Endothelial cell (in vitro differentiated cells): ENCODE data around the gene TMEM205. TPM values are rescaled to one million over a fixed set of nuclear protein-coding genes. Genes with fewer than 3 reads are reported as not detected.
A peak's percentile ranks its signal among the peaks of the same experiment; 100 is the strongest.

Experiments used
- DNase-seq: peaks from one replicate; pipeline ENCODE4 v3.0.0; 2021; ENCODE audit warnings: low spot score
- H3K27ac Mint-ChIP-seq: one replicate; pipeline ENCODE4 v1.8.0; 2021; ENCODE audit warnings: mixed read lengths, inconsistent platforms; ENCODE audit not compliant: unreplicated experiment
- H3K27me3 Mint-ChIP-seq: one replicate; pipeline ENCODE4 v1.8.0; 2021; ENCODE audit warnings: mild to moderate bottlenecking, moderate library complexity, mixed read lengths, inconsistent platforms; ENCODE audit not compliant: unreplicated experiment
- H3K36me3 Mint-ChIP-seq: one replicate; pipeline ENCODE4 v1.8.0; 2021; ENCODE audit warnings: mild to moderate bottlenecking, low read depth, mixed read lengths, inconsistent platforms; ENCODE audit not compliant: unreplicated experiment
- H3K4me1 Mint-ChIP-seq: one replicate; pipeline ENCODE4 v1.8.0; 2021; ENCODE audit warnings: mild to moderate bottlenecking, mixed read lengths, inconsistent platforms; ENCODE audit not compliant: unreplicated experiment
- H3K4me3 Mint-ChIP-seq: one replicate; pipeline ENCODE4 v1.8.0; 2021; ENCODE audit warnings: mild to moderate bottlenecking, mixed read lengths, inconsistent platforms; ENCODE audit not compliant: unreplicated experiment
- H3K9me3 Mint-ChIP-seq: one replicate; pipeline ENCODE4 v1.8.0; 2021; ENCODE audit warnings: mixed read lengths, inconsistent platforms; ENCODE audit not compliant: unreplicated experiment
- CTCF ChIP-seq: fragments of 200-600 bp; sonication (generic); IDR thresholded peaks from one replicate; pipeline ENCODE4 v1.5.0; 2021; ENCODE audit warnings: antibody characterized with exemption; ENCODE audit not compliant: unreplicated experiment
- total RNA-seq: library from RNA; stranded (reverse); fragmentation: NEBNext Ultra II Directional; extraction: Animal tissue kit (Norgen Biotek cat#: 25700); gene quantifications from one replicate; pipeline ENCODE4 v1.2.1, GENCODE V29; 2021; ENCODE audit not compliant: unreplicated experiment

Gene TMEM205
- total RNA-seq, 1 donor from 2014 or later = 68.9 TPM

- no peak for DNase-seq
- Mint-ChIP-seq H3K9me3 (no peaks in the 10 kb centered on the region), H3K4me1 (peaks cover 7% of the 10 kb centered on the region), H3K4me3 (no peak within 1 kb of the TSS), H3K36me3 (peaks cover 5% of the 10 kb centered on the region), H3K27ac (no peak within 1 kb of the TSS), H3K27me3 (peaks cover 7% of the 10 kb centered on the region)
- TF ChIP-seq CTCF = no peak
Measured at GRCh38 chr19:11295665-11296245, 50.3 kb downstream of the TMEM205 start, which contains the start of gene TSPAN16. Gene TSPAN16 (plus strand): TSS chr19:11296160. CDS start chr19:11296298, 138 bp downstream.

- Mint-ChIP-seq H3K27ac (no peak overlapping the region), H3K27me3 (peaks cover 6% of the 10 kb centered on the region), H3K36me3 (peaks cover 2% of the 10 kb centered on the region), H3K4me3 (no peak overlapping the region), H3K4me1 (peaks cover 7% of the 10 kb centered on the region), H3K9me3 (no peaks in the 10 kb centered on the region)
- DNase-seq = no peak
- TF ChIP-seq CTCF = no peak
Measured at GRCh38 chr19:11295180-11295579, 50.9 kb downstream of the TMEM205 start.

- Mint-ChIP-seq H3K36me3 (no peaks in the 10 kb centered on the region), H3K9me3 (no peaks in the 10 kb centered on the region), H3K27ac (peak overlapping the region; percentile 64), H3K4me1 (peaks cover 7% of the 10 kb centered on the region), H3K27me3 (peaks cover 6% of the 10 kb centered on the region), H3K4me3 (no peak overlapping the region)
- peak; percentile 91 for TF ChIP-seq CTCF
- peak; percentile 100 for DNase-seq
Measured at GRCh38 chr19:11293433-11294389, 52.4 kb downstream of the TMEM205 start.

Other genes with a start within 250 kb of the TMEM205 start
- 17.0 TPM for gene SPC24, start 190.5 kb downstream of the TMEM205 start, total RNA-seq
- 103 TPM for gene KANK2, start 148.7 kb downstream of the TMEM205 start, total RNA-seq
- gene ANGPTL8, start 106.6 kb downstream of the TMEM205 start, total RNA-seq = not detected
- 411 TPM for gene DOCK6, start 83.7 kb downstream of the TMEM205 start, total RNA-seq
- not detected for gene TSPAN16, start 50.1 kb downstream of the TMEM205 start, total RNA-seq
- gene RAB3D, start 6.6 kb downstream of the TMEM205 start, total RNA-seq = 76.0 TPM
- 22.3 TPM for gene CCDC159, start 251 bp upstream of the TMEM205 start, total RNA-seq
- 13.7 TPM for gene PLPPR2, start 9.2 kb upstream of the TMEM205 start, total RNA-seq
- gene SWSAP1, start 28.4 kb upstream of the TMEM205 start, total RNA-seq = 3.3 TPM
- 18.4 TPM for gene EPOR, start 38.0 kb upstream of the TMEM205 start, total RNA-seq
- gene RGL3, start 73.0 kb upstream of the TMEM205 start, total RNA-seq = 0.69 TPM
- gene ODAD3, start 88.9 kb upstream of the TMEM205 start, total RNA-seq = 0.64 TPM
- 466 TPM for gene PRKCSH, start 89.4 kb upstream of the TMEM205 start, total RNA-seq
- 0.54 TPM for gene ELAVL3, start 134.8 kb upstream of the TMEM205 start, total RNA-seq
- 7.7 TPM for gene ZNF653, start 159.6 kb upstream of the TMEM205 start, total RNA-seq
- 16.7 TPM for gene ECSIT, start 182.9 kb upstream of the TMEM205 start, total RNA-seq
- 1.5 TPM for gene CNN1, start 192.6 kb upstream of the TMEM205 start, total RNA-seq
- 44.0 TPM for gene ELOF1, start 213.0 kb upstream of the TMEM205 start, total RNA-seq
- gene ACP5, start 231.4 kb upstream of the TMEM205 start, total RNA-seq = 0.95 TPM